Liver (tissue), 3 donors: ENCODE measurements around the gene SAXO2.

Experiments
- FOXA1 ChIP-seq: IDR thresholded peaks from 2 replicates; pipeline ENCODE4 v1.6.1; 2016; ENCODE audit warnings: antibody characterized with exemption
- GABPA ChIP-seq, 2 donors: IDR thresholded peaks in 1 of 2; conservative IDR thresholded peaks in 1 of 2; 2 replicates each; pipeline ENCODE4 v1.6.1; 2016; ENCODE audit warnings: antibody characterized with exemption in 2 of 2, mild to moderate bottlenecking in 1 of 2, moderate library complexity in 1 of 2
- JUND ChIP-seq, 2 donors: IDR thresholded peaks; 2 replicates each; pipeline ENCODE4 v1.6.1; 2016; ENCODE audit warnings: antibody characterized with exemption in 2 of 2
- TF ChIP-seq, protein P1 (sequence below): fragments of 150-350 bp; IDR thresholded peaks from 2 replicates; pipeline ENCODE4 v1.5.1; 2017; ENCODE audit warnings: improper control_type of control experiment, low read depth, low read length; ENCODE audit not compliant: missing input control
- TF ChIP-seq, protein P2 (sequence below): IDR thresholded peaks from 2 replicates; pipeline ENCODE4 v1.6.1; 2016; ENCODE audit warnings: antibody characterized with exemption, mild to moderate bottlenecking
- TF ChIP-seq, protein P3 (sequence below): IDR thresholded peaks from 2 replicates; pipeline ENCODE4 v1.6.1; 2016; ENCODE audit warnings: antibody characterized with exemption
- donor health status: healthy.
- donor health status: healthy.

DNA sequence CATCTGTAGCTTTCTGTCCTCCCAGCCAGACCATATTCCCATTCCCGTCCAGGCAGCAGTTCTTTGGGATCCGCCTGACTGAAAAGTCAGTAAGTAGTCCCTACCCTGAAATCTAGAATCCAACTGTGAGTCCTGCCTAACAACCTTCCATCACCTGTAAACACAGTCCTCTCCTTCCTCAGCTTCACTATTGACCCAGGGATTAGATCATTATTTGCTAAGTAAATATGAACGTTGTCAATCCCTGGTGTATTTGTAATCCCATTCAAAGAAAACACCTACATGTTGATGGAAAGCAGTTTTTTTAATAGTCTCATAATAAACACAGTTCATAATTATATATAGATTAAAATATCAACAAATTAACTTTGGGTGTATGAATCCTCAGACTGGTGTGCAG lies 732 bp downstream of the SAXO2 start:
- TF ChIP-seq, protein P1, sequence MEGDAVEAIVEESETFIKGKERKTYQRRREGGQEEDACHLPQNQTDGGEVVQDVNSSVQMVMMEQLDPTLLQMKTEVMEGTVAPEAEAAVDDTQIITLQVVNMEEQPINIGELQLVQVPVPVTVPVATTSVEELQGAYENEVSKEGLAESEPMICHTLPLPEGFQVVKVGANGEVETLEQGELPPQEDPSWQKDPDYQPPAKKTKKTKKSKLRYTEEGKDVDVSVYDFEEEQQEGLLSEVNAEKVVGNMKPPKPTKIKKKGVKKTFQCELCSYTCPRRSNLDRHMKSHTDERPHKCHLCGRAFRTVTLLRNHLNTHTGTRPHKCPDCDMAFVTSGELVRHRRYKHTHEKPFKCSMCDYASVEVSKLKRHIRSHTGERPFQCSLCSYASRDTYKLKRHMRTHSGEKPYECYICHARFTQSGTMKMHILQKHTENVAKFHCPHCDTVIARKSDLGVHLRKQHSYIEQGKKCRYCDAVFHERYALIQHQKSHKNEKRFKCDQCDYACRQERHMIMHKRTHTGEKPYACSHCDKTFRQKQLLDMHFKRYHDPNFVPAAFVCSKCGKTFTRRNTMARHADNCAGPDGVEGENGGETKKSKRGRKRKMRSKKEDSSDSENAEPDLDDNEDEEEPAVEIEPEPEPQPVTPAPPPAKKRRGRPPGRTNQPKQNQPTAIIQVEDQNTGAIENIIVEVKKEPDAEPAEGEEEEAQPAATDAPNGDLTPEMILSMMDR = no peak
- peak in 1 of 2 donors; percentile 18 for TF ChIP-seq GABPA (IDR thresholded peaks at IDR 0.05 in 1 of 2, conservative IDR thresholded peaks at IDR 0.05 in 1 of 2)
- TF ChIP-seq JUND (IDR thresholded peaks at IDR 0.05) = peak; percentile 91 to 96
- TF ChIP-seq, protein P2, sequence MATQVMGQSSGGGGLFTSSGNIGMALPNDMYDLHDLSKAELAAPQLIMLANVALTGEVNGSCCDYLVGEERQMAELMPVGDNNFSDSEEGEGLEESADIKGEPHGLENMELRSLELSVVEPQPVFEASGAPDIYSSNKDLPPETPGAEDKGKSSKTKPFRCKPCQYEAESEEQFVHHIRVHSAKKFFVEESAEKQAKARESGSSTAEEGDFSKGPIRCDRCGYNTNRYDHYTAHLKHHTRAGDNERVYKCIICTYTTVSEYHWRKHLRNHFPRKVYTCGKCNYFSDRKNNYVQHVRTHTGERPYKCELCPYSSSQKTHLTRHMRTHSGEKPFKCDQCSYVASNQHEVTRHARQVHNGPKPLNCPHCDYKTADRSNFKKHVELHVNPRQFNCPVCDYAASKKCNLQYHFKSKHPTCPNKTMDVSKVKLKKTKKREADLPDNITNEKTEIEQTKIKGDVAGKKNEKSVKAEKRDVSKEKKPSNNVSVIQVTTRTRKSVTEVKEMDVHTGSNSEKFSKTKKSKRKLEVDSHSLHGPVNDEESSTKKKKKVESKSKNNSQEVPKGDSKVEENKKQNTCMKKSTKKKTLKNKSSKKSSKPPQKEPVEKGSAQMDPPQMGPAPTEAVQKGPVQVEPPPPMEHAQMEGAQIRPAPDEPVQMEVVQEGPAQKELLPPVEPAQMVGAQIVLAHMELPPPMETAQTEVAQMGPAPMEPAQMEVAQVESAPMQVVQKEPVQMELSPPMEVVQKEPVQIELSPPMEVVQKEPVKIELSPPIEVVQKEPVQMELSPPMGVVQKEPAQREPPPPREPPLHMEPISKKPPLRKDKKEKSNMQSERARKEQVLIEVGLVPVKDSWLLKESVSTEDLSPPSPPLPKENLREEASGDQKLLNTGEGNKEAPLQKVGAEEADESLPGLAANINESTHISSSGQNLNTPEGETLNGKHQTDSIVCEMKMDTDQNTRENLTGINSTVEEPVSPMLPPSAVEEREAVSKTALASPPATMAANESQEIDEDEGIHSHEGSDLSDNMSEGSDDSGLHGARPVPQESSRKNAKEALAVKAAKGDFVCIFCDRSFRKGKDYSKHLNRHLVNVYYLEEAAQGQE = peak; percentile 23
- TF ChIP-seq FOXA1 = peak; percentile 100
- TF ChIP-seq, protein P3, sequence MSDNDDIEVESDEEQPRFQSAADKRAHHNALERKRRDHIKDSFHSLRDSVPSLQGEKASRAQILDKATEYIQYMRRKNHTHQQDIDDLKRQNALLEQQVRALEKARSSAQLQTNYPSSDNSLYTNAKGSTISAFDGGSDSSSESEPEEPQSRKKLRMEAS = no peak
